ENCODE results near the gene PCBP3. TPM values are rescaled to one million over a fixed set of nuclear protein-coding genes. Genes with fewer than 3 reads are reported as not detected.

Gene PCBP3
- total RNA-seq, 1 experiment from 2014 or later, result not detected

DNA sequence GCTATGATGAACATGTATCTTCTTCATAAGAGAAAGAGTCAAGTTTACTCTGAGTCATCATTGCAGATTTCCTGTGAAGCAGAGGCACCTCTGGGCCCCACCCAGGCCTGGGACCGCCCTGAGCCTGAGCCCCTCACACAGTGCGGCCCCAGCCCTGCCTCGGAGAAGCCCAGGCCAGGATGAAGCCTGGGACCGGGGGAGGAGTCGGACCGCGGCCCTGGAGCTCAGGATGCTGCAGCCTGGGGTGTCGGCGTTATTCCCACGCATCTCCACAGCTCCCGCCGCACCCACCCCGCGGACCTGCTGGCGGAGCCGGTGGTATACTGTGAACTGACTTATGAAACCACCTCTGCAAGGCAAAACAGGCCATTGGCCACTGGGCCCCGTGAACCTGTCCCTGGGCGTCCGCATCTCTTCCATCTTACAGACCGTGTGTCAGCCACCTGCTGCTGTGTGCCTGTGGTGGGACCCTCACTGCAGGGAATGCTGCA is 335.7 kb downstream of the PCBP3 start:
- Histone ChIP-seq H3K9me2 (replicated peaks; ENCODE audit: insufficient read depth, low read length) (no peaks in the 10 kb centered on the region), H2AFZ (ENCODE audit: low read length) (no peak overlapping the region), H3K4me2 (ENCODE audit: low read depth, low read length, poor library complexity, severe bottlenecking) (no peak overlapping the region), H4K20me1 (ENCODE audit: insufficient read depth, low read depth, low read length) (no peaks in the 10 kb centered on the region), H3K4me3 (ENCODE audit: low read length) (no peak overlapping the region), H3K27me3 (ENCODE audit: low read length) (no peaks in the 10 kb centered on the region), H3K9ac (ENCODE audit: low read length) (no peak overlapping the region), H3K79me2 (ENCODE audit: low read length) (no peaks in the 10 kb centered on the region), H3K36me3 (ENCODE audit: insufficient read depth, low read length) (no peaks in the 10 kb centered on the region), H3K4me1 (ENCODE audit: low read length) (no peaks in the 10 kb centered on the region), H3K9me3 (ENCODE audit: low read length) (no peaks in the 10 kb centered on the region), H3K27ac (ENCODE audit: low read length) (no peak overlapping the region)
- DNase-seq, result no peak

DNA sequence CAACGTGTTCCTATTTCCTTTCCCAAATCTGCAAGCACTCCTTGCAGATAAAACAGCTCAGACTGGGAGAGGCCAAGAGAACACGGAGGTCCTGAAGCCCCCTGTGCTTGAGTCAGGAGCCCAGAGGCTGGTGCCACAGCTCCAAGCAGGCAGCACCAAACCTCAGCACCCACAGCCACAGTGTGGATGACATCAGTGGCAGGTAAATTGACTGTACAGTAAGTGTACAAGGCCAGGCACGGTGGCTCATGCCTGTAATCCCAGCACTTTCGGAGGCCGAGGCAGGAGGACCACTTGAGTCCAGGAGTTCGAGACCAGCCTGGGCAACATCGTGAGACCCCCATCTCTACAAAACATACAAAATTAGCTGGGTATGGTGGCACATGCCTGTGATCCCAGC is 336.1 kb downstream of the PCBP3 start:
- no peaks in the 10 kb centered on the region for H3K9me3 ChIP-seq (ENCODE audit: low read length)
- no peak for DNase-seq
- no peak overlapping the region for H3K4me2 ChIP-seq (ENCODE audit: low read depth, low read length, poor library complexity, severe bottlenecking)
- no peaks in the 10 kb centered on the region for H3K9me2 ChIP-seq (replicated peaks; ENCODE audit: insufficient read depth, low read length)
- no peaks in the 10 kb centered on the region for H4K20me1 ChIP-seq (ENCODE audit: insufficient read depth, low read depth, low read length)
- H2AFZ ChIP-seq (ENCODE audit: low read length), result no peak overlapping the region
- no peaks in the 10 kb centered on the region for H3K36me3 ChIP-seq (ENCODE audit: insufficient read depth, low read length)
- H3K9ac ChIP-seq (ENCODE audit: low read length), result no peak overlapping the region
- no peak overlapping the region for H3K4me3 ChIP-seq (ENCODE audit: low read length)
- no peaks in the 10 kb centered on the region for H3K27me3 ChIP-seq (ENCODE audit: low read length)
- no peak overlapping the region for H3K27ac ChIP-seq (ENCODE audit: low read length)
- no peaks in the 10 kb centered on the region for H3K4me1 ChIP-seq (ENCODE audit: low read length)
- H3K79me2 ChIP-seq (ENCODE audit: low read length), result no peaks in the 10 kb centered on the region

DNA sequence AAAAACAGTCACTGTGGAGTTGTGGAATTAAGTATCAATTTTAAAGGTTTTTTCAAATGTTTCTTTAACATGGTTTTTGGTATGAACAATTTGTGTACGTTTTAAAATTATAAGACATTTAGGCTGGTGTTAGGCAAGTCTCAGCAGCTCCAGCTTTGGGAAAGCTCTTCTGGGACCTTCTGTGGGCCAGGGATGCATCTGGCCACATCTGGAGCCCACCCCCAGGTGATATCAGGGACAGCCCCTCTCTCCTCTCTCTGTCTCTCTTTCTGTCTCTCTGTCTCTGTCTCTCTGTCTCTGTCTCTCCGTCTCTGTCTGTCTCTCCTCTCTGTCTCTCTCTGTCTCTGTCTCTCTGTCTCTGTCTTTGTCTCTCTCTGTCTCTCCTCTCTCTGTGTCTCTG is 336.7 kb downstream of the PCBP3 start:
- no peak overlapping the region for H2AFZ ChIP-seq (ENCODE audit: low read length)
- H3K27me3 ChIP-seq (ENCODE audit: low read length), result no peaks in the 10 kb centered on the region
- no peak overlapping the region for H3K4me3 ChIP-seq (ENCODE audit: low read length)

DNA sequence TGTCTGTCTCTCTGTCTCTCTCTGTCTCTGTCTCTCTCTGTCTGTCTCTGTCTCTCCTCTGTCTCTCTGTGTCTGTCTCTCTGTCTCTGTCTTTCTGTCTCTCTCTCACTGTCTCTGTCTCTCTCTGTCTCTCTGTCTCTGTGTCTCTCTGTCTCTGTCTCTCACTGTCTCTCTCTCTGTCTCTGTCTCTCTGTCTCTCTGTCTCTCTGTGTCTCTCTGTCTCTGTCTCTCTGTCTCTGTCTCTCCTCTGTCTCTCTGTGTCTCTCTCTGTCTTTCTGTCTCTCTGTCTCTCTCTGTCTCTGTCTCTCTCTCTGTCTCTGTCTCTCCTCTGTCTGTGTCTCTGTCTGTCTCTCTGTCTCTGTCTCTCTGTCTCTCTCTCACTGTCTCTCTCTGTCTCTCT is 337.2 kb downstream of the PCBP3 start:
- no peak overlapping the region for H3K27ac ChIP-seq (ENCODE audit: low read length)
- H3K9ac ChIP-seq (ENCODE audit: low read length), result no peak overlapping the region
- H3K4me1 ChIP-seq (ENCODE audit: low read length), result no peaks in the 10 kb centered on the region
- no peaks in the 10 kb centered on the region for H3K79me2 ChIP-seq (ENCODE audit: low read length)
- H2AFZ ChIP-seq (ENCODE audit: low read length), result no peak overlapping the region
- no peaks in the 10 kb centered on the region for H3K36me3 ChIP-seq (ENCODE audit: insufficient read depth, low read length)
- no peaks in the 10 kb centered on the region for H3K27me3 ChIP-seq (ENCODE audit: low read length)
- no peak overlapping the region for H3K4me2 ChIP-seq (ENCODE audit: low read depth, low read length, poor library complexity, severe bottlenecking)
- H3K4me3 ChIP-seq (ENCODE audit: low read length), result no peak overlapping the region
- H4K20me1 ChIP-seq (ENCODE audit: insufficient read depth, low read depth, low read length), result no peaks in the 10 kb centered on the region
- DNase-seq, result no peak
- no peaks in the 10 kb centered on the region for H3K9me2 ChIP-seq (replicated peaks; ENCODE audit: insufficient read depth, low read length)
- no peaks in the 10 kb centered on the region for H3K9me3 ChIP-seq (ENCODE audit: low read length)

More for the DNA sequence above, 336.7 kb downstream of the PCBP3 start:
- Histone ChIP-seq H3K9ac (ENCODE audit: low read length) (no peak overlapping the region), H3K4me1 (ENCODE audit: low read length) (no peaks in the 10 kb centered on the region), H3K4me2 (ENCODE audit: low read depth, low read length, poor library complexity, severe bottlenecking) (no peak overlapping the region), H3K27ac (ENCODE audit: low read length) (no peak overlapping the region), H4K20me1 (ENCODE audit: insufficient read depth, low read depth, low read length) (no peaks in the 10 kb centered on the region), H3K9me2 (replicated peaks; ENCODE audit: insufficient read depth, low read length) (no peaks in the 10 kb centered on the region), H3K9me3 (ENCODE audit: low read length) (no peaks in the 10 kb centered on the region), H3K36me3 (ENCODE audit: insufficient read depth, low read length) (no peaks in the 10 kb centered on the region), H3K79me2 (ENCODE audit: low read length) (no peaks in the 10 kb centered on the region)
- DNase-seq, result no peak

DNA sequence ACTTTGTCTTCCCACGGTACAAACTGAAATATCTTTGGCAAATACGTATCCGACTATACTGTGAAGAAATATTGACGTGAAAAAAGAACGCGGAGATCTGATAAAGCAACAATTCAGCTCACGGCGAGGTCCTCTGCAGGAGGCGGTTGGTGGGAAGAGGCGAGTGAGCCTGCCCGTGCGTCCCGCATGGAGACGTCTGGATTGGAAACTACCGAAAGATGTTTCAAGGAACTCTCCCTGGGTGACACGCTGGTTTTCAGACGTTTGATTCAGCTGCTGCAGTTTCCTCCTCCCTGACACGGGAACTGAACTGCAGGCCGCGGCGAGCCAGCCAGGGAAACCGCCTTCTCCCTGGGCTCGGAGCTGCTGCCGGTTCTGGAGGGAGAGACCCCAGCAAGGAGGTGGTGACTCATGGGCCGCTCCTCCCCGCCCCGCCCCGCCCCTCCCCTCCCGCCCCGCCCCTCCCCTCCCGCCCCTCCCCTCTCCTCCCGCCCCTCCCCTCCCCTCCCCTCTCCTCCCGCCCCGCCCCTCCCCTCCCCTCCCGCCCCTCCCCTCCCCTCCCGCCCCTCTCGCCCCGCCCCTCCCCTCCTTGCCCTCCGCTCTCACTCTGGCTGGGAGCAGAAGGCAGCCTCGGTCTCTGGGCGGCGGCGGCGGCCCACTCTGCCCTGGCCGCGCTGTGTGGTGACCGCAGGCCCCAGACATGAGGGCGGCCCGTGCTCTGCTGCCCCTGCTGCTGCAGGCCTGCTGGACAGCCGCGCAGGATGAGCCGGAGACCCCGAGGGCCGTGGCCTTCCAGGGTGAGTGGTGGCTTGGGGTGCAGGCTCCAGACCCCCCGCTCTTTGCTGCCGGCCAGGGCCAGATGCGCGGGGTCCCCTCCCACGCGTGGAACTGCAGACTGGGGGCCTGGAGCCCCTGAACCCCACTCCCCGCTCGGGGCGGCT is 337.9 kb downstream of the PCBP3 start, which contains the start of gene COL6A1:
Gene COL6A1, plus strand, starts transcription at position 620 of the 941 bp plus-strand sequence. Its CDS starts 81 bp downstream, at position 701.
- no peaks in the 10 kb centered on the region for H3K9me3 ChIP-seq (ENCODE audit: low read length)
- H2AFZ ChIP-seq (ENCODE audit: low read length), result no peak within 1 kb of the TSS
- H3K9me2 ChIP-seq (replicated peaks; ENCODE audit: insufficient read depth, low read length), result no peaks in the 10 kb centered on the region
- no peaks in the 10 kb centered on the region for H3K79me2 ChIP-seq (ENCODE audit: low read length)
- no peak within 1 kb of the TSS for H3K4me3 ChIP-seq (ENCODE audit: low read length)
- H3K27ac ChIP-seq (ENCODE audit: low read length), result no peak within 1 kb of the TSS
- DNase-seq, result no peak
- no peaks in the 10 kb centered on the region for H4K20me1 ChIP-seq (ENCODE audit: insufficient read depth, low read depth, low read length)
- H3K27me3 ChIP-seq (ENCODE audit: low read length), result no peaks in the 10 kb centered on the region
- H3K4me2 ChIP-seq (ENCODE audit: low read depth, low read length, poor library complexity, severe bottlenecking), result no peak within 1 kb of the TSS
- no peaks in the 10 kb centered on the region for H3K36me3 ChIP-seq (ENCODE audit: insufficient read depth, low read length)
- no peak within 1 kb of the TSS for H3K9ac ChIP-seq (ENCODE audit: low read length)
- no peaks in the 10 kb centered on the region for H3K4me1 ChIP-seq (ENCODE audit: low read length)

DNA sequence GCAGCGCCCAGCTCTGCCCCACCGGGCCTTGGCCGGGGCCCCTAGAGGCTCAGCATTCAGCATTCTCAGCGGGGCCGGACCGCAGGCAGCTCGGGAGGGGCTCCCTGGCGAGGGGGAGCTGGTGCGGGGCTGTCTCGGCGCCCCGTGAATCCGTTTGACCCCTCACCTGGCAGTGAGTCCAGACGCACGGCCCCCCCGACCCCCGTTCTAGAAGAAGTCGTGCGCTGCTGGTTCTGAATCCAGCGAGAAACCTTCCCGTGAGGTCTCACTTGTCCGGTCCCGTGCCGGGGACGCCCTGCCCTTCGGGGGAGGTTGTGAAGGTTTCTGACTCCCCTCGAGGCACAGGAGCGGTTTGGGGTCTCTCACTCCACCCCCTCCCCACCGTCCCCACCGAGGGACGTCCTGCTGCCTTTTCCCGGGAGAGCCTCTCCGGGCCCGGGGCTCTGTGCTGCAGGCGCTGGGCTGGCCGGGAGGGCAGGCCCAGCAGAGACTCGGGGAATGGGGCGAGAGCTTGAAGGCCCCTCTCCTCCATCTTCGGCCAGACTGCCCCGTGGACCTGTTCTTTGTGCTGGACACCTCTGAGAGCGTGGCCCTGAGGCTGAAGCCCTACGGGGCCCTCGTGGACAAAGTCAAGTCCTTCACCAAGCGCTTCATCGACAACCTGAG is 338.7 kb downstream of the PCBP3 start:
- H3K9me3 ChIP-seq (ENCODE audit: low read length), result no peaks in the 10 kb centered on the region
- H3K4me3 ChIP-seq (ENCODE audit: low read length), result no peak overlapping the region
- H3K36me3 ChIP-seq (ENCODE audit: insufficient read depth, low read length), result no peaks in the 10 kb centered on the region
- no peaks in the 10 kb centered on the region for H3K4me1 ChIP-seq (ENCODE audit: low read length)
- no peak overlapping the region for H3K9ac ChIP-seq (ENCODE audit: low read length)
- H3K79me2 ChIP-seq (ENCODE audit: low read length), result no peaks in the 10 kb centered on the region
- H3K4me2 ChIP-seq (ENCODE audit: low read depth, low read length, poor library complexity, severe bottlenecking), result no peak overlapping the region
- no peak for DNase-seq
- H4K20me1 ChIP-seq (ENCODE audit: insufficient read depth, low read depth, low read length), result no peaks in the 10 kb centered on the region
- no peaks in the 10 kb centered on the region for H3K27me3 ChIP-seq (ENCODE audit: low read length)
- no peaks in the 10 kb centered on the region for H3K9me2 ChIP-seq (replicated peaks; ENCODE audit: insufficient read depth, low read length)
- H3K27ac ChIP-seq (ENCODE audit: low read length), result no peak overlapping the region
- H2AFZ ChIP-seq (ENCODE audit: low read length), result no peak overlapping the region

DNA sequence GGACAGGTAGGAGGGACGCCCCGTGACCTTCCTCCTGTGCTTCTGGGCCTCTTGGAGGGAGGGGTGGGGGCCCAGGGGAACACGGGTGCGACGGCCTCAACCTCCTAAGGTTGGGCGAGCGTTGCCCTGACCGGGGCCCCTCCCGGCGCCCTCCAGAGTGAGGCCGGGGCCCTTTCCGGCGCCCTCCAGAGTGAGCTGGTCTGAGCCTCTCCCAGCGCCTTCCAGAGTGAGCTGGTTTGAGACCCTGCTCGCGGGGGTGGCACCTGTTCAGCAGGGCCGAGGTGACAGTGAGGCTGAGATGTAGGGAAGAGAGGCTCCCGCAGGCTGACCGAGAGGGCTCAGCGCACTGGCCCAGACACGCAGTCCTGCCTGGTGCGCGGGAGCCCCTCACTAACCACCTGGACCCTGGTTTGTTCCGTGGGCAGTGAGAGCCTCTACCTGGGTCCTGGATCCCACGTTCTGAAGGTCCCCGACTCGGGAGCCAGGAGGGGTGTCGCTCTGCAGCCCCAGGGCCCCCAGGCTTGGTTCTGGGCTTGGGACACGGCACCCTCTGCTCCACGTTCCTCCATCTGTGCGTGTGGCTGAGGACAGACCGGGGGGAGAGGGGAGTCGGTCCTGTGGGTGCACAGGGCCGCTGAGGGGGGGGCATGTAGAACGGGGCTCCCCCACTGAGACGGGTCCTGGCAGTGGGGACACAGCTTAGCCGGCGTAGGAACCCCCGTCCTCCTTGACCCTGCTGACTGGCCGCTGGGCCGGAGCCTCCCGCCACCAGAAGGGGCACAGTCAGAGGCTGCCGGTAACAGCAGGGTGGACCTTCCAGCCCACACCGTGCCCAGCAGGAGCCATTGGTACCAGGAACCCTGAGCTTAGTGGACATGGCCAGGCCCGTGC is 339.5 kb downstream of the PCBP3 start:
- Histone ChIP-seq H3K9me2 (replicated peaks; ENCODE audit: insufficient read depth, low read length) (no peaks in the 10 kb centered on the region), H3K27ac (ENCODE audit: low read length) (no peak overlapping the region), H3K79me2 (ENCODE audit: low read length) (no peaks in the 10 kb centered on the region), H3K9ac (ENCODE audit: low read length) (no peak overlapping the region), H2AFZ (ENCODE audit: low read length) (no peak overlapping the region), H4K20me1 (ENCODE audit: insufficient read depth, low read depth, low read length) (no peaks in the 10 kb centered on the region), H3K4me2 (ENCODE audit: low read depth, low read length, poor library complexity, severe bottlenecking) (no peak overlapping the region), H3K9me3 (ENCODE audit: low read length) (no peaks in the 10 kb centered on the region), H3K36me3 (ENCODE audit: insufficient read depth, low read length) (no peaks in the 10 kb centered on the region), H3K4me3 (ENCODE audit: low read length) (no peak overlapping the region), H3K27me3 (ENCODE audit: low read length) (no peaks in the 10 kb centered on the region), H3K4me1 (ENCODE audit: low read length) (no peaks in the 10 kb centered on the region)
- DNase-seq, result no peak

DNA sequence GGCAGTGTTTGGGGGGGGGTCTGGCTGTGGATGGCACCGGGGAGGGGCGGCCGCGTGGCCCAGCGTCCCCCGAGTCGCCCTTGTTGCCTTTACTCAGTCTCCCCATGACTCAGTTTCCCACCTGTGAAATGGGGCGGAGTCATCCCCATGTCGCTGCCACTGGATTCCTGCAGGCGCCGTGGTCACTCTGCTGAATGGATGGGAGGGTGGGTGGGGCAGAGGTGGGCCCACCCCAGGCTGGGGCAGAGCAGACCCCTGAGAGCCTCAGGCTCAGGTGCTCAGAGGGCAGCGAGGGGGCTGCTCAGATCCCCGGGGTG is 340.1 kb downstream of the PCBP3 start:
- H4K20me1 ChIP-seq (ENCODE audit: insufficient read depth, low read depth, low read length), result no peaks in the 10 kb centered on the region

More for the DNA sequence above, 340.1 kb downstream of the PCBP3 start:
- H3K36me3 ChIP-seq (ENCODE audit: insufficient read depth, low read length), result no peaks in the 10 kb centered on the region
- H3K4me1 ChIP-seq (ENCODE audit: low read length), result no peaks in the 10 kb centered on the region
- H3K27me3 ChIP-seq (ENCODE audit: low read length), result no peaks in the 10 kb centered on the region
- no peaks in the 10 kb centered on the region for H3K79me2 ChIP-seq (ENCODE audit: low read length)
- DNase-seq, result no peak
- H3K9me3 ChIP-seq (ENCODE audit: low read length), result no peaks in the 10 kb centered on the region
- H2AFZ ChIP-seq (ENCODE audit: low read length), result no peak overlapping the region
- H3K4me2 ChIP-seq (ENCODE audit: low read depth, low read length, poor library complexity, severe bottlenecking), result no peak overlapping the region
- no peak overlapping the region for H3K4me3 ChIP-seq (ENCODE audit: low read length)
- H3K9me2 ChIP-seq (replicated peaks; ENCODE audit: insufficient read depth, low read length), result no peaks in the 10 kb centered on the region
- no peak overlapping the region for H3K27ac ChIP-seq (ENCODE audit: low read length)
- no peak overlapping the region for H3K9ac ChIP-seq (ENCODE audit: low read length)
